Neuron (in vitro differentiated cells): Measurements from ENCODE around the gene ERP44.

Source experiments
- H2AFZ ChIP-seq: one replicate; pipeline ENCODE4 v1.6.1; 2013; ENCODE audit warnings: low read depth, mild to moderate bottlenecking, inconsistent platforms, low read length, moderate library complexity
- H3K27me3 ChIP-seq: one replicate; pipeline ENCODE4 v1.6.1; 2013; ENCODE audit warnings: low read length; ENCODE audit not compliant: insufficient read depth
- H3K36me3 ChIP-seq: one replicate; pipeline ENCODE4 v1.6.1; 2013; ENCODE audit warnings: low read length; ENCODE audit not compliant: insufficient read depth
- H3K4me1 ChIP-seq: one replicate; pipeline ENCODE4 v1.6.1; 2013; ENCODE audit warnings: low read length; ENCODE audit not compliant: insufficient read depth
- H3K4me3 ChIP-seq: 2 replicates; pipeline ENCODE4 v1.5.1; 2013; ENCODE audit warnings: mild to moderate bottlenecking, low read length, moderate library complexity
- H3K9me3 ChIP-seq: one replicate; pipeline ENCODE4 v1.6.1; 2013; ENCODE audit warnings: low read length

The ERP44 gene

DNA sequence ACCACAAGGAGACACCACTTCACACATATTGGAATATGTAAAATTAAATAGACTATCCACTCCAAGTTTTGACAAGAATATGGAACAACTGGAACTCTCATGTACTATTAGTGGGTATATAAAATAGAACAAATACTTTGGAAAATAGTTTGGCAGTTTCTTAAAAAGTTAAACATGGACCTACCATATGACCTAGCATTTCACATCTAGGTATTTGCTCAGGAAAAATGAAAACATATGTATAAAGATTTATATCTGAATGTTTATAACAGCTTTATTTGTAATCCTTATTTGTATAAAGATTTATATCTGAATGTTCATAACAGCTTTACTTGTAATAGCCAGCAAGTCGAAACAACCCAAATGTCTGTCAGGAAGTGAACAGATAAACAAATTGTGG, 49.2 kb downstream of the ERP44 start:
- Histone ChIP-seq H3K4me3 (no peak overlapping the region), H3K27me3 (no peaks in the 10 kb centered on the region), H3K4me1 (peaks cover 3% of the 10 kb centered on the region), H2AFZ (no peak overlapping the region), H3K36me3 (peaks cover 26% of the 10 kb centered on the region), H3K9me3 (no peaks in the 10 kb centered on the region)

- Histone ChIP-seq H3K4me3 (no peak overlapping the region), H3K4me1 (no peaks in the 10 kb centered on the region), H3K27me3 (no peaks in the 10 kb centered on the region), H3K9me3 (no peaks in the 10 kb centered on the region), H2AFZ (no peak overlapping the region), H3K36me3 (no peaks in the 10 kb centered on the region)
Measured at GRCh38 chr9:100038472-100038871, 60.3 kb downstream of the ERP44 start.

GRCh38 chr9:100033877-100034551, 64.8 kb downstream of the ERP44 start:
- Histone ChIP-seq H3K4me1 (no peaks in the 10 kb centered on the region), H3K9me3 (peaks cover 2% of the 10 kb centered on the region), H3K27me3 (no peaks in the 10 kb centered on the region), H2AFZ (no peak overlapping the region), H3K4me3 (no peak overlapping the region), H3K36me3 (no peaks in the 10 kb centered on the region)

DNA sequence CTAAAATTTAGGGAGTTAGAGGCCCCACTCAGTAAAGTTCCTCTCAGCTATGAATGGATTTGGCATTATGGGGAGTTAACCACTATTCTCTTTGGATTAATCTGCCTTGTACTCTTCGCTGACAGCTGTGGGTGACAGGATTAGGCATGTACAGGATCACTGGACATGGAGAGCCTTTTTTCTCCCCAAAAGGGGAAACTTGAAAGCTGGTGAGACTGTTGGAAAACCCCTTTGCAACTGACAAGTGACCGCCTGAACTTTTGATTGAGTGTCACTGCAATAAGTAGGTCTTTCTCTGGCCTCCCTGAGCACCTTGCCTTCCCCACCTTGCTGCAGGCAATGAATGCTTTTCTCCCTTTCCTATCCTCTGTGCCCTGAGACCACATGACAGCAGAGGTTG, 68.3 kb downstream of the ERP44 start:
- Histone ChIP-seq H3K36me3 (peaks cover 2% of the 10 kb centered on the region), H2AFZ (no peak overlapping the region)

DNA sequence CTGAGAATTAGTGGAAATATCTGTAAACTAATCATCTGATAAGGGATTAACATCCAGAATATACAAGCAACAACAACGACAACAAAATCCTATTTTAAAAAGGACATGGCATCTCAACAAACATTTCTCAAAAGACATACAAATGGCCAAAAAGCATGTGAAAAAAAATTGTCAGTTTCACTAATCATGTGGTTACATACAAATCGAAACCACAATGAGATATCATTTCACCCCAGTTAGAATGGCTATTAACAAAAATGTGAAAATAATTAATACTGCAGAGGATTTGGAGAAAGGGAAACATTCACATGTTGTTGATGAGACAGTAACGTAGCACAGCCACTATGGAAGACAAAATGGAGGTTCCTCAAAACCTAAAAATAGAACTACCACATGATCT, 69.5 kb downstream of the ERP44 start:
- Histone ChIP-seq H3K9me3 (peaks cover 8% of the 10 kb centered on the region), H3K4me1 (no peaks in the 10 kb centered on the region), H2AFZ (no peak overlapping the region), H3K4me3 (no peak overlapping the region), H3K27me3 (no peaks in the 10 kb centered on the region), H3K36me3 (peaks cover 2% of the 10 kb centered on the region)

More for the DNA sequence above, 68.3 kb downstream of the ERP44 start:
- Histone ChIP-seq H3K9me3 (peaks cover 2% of the 10 kb centered on the region), H3K4me1 (no peaks in the 10 kb centered on the region), H3K4me3 (no peak overlapping the region), H3K27me3 (no peaks in the 10 kb centered on the region)

- Histone ChIP-seq H3K36me3 (peaks cover 2% of the 10 kb centered on the region), H3K4me3 (no peak overlapping the region), H3K27me3 (no peaks in the 10 kb centered on the region), H3K9me3 (peaks cover 10% of the 10 kb centered on the region), H3K4me1 (no peaks in the 10 kb centered on the region), H2AFZ (no peak overlapping the region)
Measured at GRCh38 chr9:100028201-100028784, 70.5 kb downstream of the ERP44 start.

DNA sequence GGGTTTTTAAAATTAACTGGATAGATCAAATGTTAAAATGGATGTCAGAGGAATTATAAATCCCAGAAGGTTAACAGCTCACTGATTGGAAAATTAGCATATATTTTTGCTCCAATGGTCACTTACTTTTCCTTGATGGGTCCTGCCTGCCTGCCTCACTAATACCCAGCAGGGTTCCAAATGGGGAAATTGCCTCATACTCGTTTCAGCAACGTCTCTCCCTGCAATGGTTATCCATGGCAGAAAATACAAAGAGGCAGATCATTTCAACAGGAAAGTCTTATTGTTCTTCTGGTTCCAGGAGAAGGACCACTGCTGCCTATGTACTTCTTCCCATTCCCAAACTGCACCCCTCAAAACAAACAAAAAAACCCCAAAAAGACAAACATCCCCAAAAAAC, 71.3 kb downstream of the ERP44 start:
- Histone ChIP-seq H3K27me3 (no peaks in the 10 kb centered on the region), H3K4me1 (no peaks in the 10 kb centered on the region), H3K36me3 (peaks cover 2% of the 10 kb centered on the region), H2AFZ (no peak overlapping the region), H3K4me3 (no peak overlapping the region), H3K9me3 (peaks cover 8% of the 10 kb centered on the region)

- H3K4me1 ChIP-seq: no peaks in the 10 kb centered on the region
- peaks cover 15% of the 10 kb centered on the region for H3K36me3 ChIP-seq
- peaks cover 10% of the 10 kb centered on the region for H3K9me3 ChIP-seq
- H2AFZ ChIP-seq: no peak overlapping the region
- no peak overlapping the region for H3K4me3 ChIP-seq
- no peaks in the 10 kb centered on the region for H3K27me3 ChIP-seq
Measured at GRCh38 chr9:100021931-100022330, 76.9 kb downstream of the ERP44 start.

DNA sequence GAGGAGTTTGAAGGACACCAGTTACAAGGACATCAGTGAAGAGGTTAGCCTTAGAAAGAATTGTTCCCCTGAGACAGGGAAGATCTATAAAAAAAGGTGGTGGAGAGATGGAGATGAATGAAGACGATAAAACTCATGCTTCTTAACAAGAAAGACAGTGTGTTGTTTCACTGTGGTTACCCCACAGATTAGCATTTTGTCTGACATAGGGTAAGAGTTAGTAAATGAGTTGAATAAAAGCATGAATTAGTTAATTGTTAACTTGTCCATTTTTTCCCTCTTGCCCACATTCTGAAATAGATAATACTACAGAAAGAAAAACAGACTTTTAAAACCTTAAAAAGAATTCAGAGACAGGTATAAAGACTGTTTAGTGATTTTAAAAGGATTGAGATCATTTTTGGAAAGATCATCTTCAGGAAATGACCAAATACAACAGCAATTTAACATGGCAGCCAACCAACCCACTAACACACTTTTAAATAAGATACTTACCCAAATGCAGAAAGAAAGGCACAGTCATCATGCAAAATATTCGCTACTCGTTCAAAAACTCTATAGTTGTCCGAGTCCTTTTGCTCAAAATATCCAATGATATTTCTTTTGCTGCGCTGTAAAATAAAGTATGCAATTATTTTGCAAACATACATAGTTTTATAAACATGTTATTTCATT, 78.5 kb downstream of the ERP44 start:
- H2AFZ ChIP-seq: no peak overlapping the region
- peaks cover 10% of the 10 kb centered on the region for H3K9me3 ChIP-seq
- no peaks in the 10 kb centered on the region for H3K4me1 ChIP-seq
- peaks cover 26% of the 10 kb centered on the region for H3K36me3 ChIP-seq
- H3K27me3 ChIP-seq: no peaks in the 10 kb centered on the region
- H3K4me3 ChIP-seq: no peak overlapping the region

DNA sequence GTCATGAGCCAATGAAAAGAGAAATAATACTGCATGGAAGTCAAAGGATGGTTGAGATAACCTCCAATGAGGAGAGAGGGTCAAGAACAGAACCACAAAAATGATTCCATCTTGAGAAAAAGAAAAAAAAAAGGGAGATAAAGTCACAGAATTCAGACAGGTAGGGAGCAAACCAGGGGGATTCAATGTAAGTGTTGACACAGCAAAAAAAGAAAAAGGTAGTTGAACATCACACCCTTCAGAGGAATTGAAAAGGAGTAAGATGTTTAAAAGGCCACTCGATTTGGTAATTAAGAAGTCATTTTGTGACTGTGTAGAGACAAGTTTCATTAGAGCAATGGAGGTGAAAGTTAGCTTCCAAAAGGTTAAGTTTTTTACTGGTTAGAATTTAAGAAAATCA, 79.3 kb downstream of the ERP44 start:
- H3K36me3 ChIP-seq: peaks cover 28% of the 10 kb centered on the region
- H3K27me3 ChIP-seq: no peaks in the 10 kb centered on the region
- H2AFZ ChIP-seq: no peak overlapping the region
- no peaks in the 10 kb centered on the region for H3K4me1 ChIP-seq
- H3K9me3 ChIP-seq: peaks cover 5% of the 10 kb centered on the region
- no peak overlapping the region for H3K4me3 ChIP-seq

GRCh38 chr9:100014846-100015245, 84.0 kb downstream of the ERP44 start:
- Histone ChIP-seq H3K9me3 (peaks cover 4% of the 10 kb centered on the region), H3K4me1 (no peaks in the 10 kb centered on the region), H2AFZ (no peak overlapping the region), H3K36me3 (peaks cover 34% of the 10 kb centered on the region), H3K4me3 (no peak overlapping the region), H3K27me3 (no peaks in the 10 kb centered on the region)

DNA sequence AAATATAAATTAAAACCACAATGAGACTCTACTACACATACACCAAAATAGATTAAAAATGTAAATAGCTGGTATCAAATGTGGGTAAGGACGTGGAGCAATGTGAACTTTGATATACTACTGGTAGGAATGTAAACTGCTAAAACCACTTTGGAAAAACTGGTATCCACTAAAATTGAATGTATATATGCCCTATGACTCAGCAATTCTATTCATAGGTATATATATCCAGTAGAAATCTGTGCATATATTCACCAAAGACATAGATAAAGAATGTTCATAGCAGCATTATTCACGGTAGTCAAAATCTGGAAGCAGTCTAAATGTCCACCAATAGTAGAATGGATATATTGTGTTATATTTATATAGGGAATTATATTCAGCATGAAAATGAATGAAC, 85.2 kb downstream of the ERP44 start:
- Histone ChIP-seq H3K27me3 (no peaks in the 10 kb centered on the region), H3K4me1 (no peaks in the 10 kb centered on the region), H3K4me3 (no peak overlapping the region), H3K9me3 (peaks cover 4% of the 10 kb centered on the region), H2AFZ (no peak overlapping the region), H3K36me3 (peaks cover 28% of the 10 kb centered on the region)

DNA sequence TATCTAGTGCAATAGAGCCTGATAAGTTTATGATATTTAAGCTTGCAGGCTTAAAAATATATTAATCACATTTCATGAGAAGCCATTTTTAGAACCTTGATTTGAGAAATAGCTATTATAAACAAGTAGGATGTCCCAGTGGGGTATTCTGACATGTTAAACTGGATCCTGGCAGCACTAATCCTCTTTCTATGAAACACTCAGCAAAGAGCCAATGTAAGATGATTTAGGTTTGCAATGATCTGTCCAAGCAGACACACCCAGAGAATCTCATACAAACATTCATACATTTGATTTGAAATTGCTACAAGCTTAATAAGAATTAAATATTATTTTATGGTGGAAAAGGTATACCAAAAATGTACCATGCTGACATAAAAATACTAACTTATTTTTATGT, 86.5 kb downstream of the ERP44 start:
- Histone ChIP-seq H3K9me3 (peaks cover 4% of the 10 kb centered on the region), H3K27me3 (no peaks in the 10 kb centered on the region), H3K4me3 (no peak overlapping the region), H2AFZ (no peak overlapping the region), H3K36me3 (peaks cover 21% of the 10 kb centered on the region), H3K4me1 (peaks cover 6% of the 10 kb centered on the region)
